Smooth muscle cell (in vitro differentiated cells): ENCODE results near the gene CD200R1. TPM values are rescaled to one million over a fixed set of nuclear protein-coding genes. Genes with fewer than 3 reads are reported as not detected.

Experiments used
- DNase-seq: peaks from one replicate; lab custom pipeline; 2025; ENCODE audit not compliant: unreplicated experiment; lab: John Stamatoyannopoulos, UW
- H2AFZ ChIP-seq: fragments of 200-600 bp; sonication (generic); 2 replicates; pipeline ENCODE4 v1.6.0; 2016; ENCODE audit warnings: antibody characterized with exemption, low read depth, mild to moderate bottlenecking
- H3F3A ChIP-seq: fragments of 200-600 bp; sonication (generic); 2 replicates; pipeline ENCODE4 v1.6.0; 2017; ENCODE audit warnings: antibody characterized with exemption, low read depth
- H3K27ac ChIP-seq: fragments of 200-600 bp; sonication (generic); 2 replicates; pipeline ENCODE4 v1.5.1; 2016; ENCODE audit warnings: low read depth, mild to moderate bottlenecking
- H3K27me3 ChIP-seq: fragments of 200-600 bp; sonication (generic); 2 replicates; pipeline ENCODE4 v1.6.1; 2016; ENCODE audit warnings: low read depth, mild to moderate bottlenecking
- H3K36me3 ChIP-seq: fragments of 200-600 bp; sonication (generic); 2 replicates; pipeline ENCODE4 v1.5.1; 2016; ENCODE audit warnings: low read depth
- H3K4me1 ChIP-seq: fragments of 200-600 bp; sonication (generic); 2 replicates; pipeline ENCODE4 v1.5.1; 2016; ENCODE audit warnings: low read depth
- H3K4me2 ChIP-seq: fragments of 200-600 bp; sonication (generic); 2 replicates; pipeline ENCODE4 v1.6.0; 2016; ENCODE audit warnings: mild to moderate bottlenecking
- H3K4me3 ChIP-seq: fragments of 200-600 bp; sonication (generic); 2 replicates; pipeline ENCODE4 v1.5.1; 2016; ENCODE audit warnings: mild to moderate bottlenecking
- H3K79me2 ChIP-seq: fragments of 200-600 bp; sonication (generic); 2 replicates; pipeline ENCODE4 v1.6.0; 2016; ENCODE audit warnings: low read depth, mild to moderate bottlenecking
- H3K9ac ChIP-seq: fragments of 200-600 bp; sonication (generic); 2 replicates; pipeline ENCODE4 v1.6.0; 2016; ENCODE audit warnings: low read depth
- H3K9me3 ChIP-seq: fragments of 200-600 bp; sonication (generic); replicated peaks from 2 replicates; pipeline ENCODE4 v1.5.1; 2016; ENCODE audit warnings: low read depth
- H4K20me1 ChIP-seq: fragments of 200-600 bp; sonication (generic); 2 replicates; pipeline ENCODE4 v1.6.0; 2016; ENCODE audit warnings: low read depth
- WGBS: methylation state at CpG from one replicate; pipeline ENCODE4 v1.1.7; 2016; ENCODE audit warnings: low lambda C conversion rate; 5-methylcytosine and 5-hydroxymethylcytosine counted together
- polyA plus RNA-seq: library from polyadenylated mRNA; unstranded; fragments of >200 nt; fragmentation: Nextera tagmentation; extraction: Ambion mirVana; gene quantifications from 2 replicates; pipeline ENCODE4 v1.2.1, GENCODE V29; 2016
- total RNA-seq: library from RNA; depleted of rRNA; stranded (reverse); fragments of >200 nt; gene quantifications from 2 replicates; pipeline ENCODE4 v1.2.3, GENCODE V29; 2014
- TF ChIP-seq, protein P1 (sequence below): fragments of 200-600 bp; sonication (generic); IDR thresholded peaks from 2 replicates; pipeline ENCODE4 v1.5.1; 2017; ENCODE audit warnings: borderline replicate concordance, mild to moderate bottlenecking, antibody characterized with exemption; ENCODE audit not compliant: insufficient read depth, poor library complexity, severe bottlenecking

Gene CD200R1
- total and polyA plus RNA-seq, 2 experiments from 2014 or later: 1.1 TPM; not detected in 1

DNA sequence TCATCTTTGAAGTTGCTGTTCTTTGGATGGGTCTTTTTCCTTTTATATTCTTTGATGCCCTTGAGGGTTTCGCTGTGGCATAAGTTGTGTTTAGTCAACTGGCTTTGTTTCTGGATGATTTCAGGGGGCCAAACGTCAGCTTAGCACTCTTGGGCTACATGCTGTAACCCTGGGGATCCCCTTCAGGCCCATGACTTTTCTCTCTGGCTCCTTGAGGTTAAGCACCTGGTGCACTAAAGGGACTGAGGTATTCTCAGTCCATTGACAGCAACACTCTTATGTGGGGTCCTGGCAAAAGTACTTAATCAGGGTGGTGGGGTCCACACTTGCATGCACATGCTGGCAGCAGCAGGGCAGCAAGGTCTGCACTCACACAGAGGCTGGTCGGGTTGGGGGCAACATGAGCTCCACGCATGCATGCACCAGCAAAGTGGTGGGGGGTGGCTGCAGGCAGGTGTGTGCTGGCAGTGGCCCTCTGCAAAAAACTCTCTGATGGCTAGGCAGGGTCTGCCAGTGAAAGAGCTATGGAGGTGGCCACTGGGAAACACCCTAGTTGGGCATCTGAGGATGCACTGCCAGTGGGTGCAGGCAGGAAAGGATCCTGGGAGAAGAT, 90.1 kb downstream of the CD200R1 start:
- DNase-seq: no peak

DNA sequence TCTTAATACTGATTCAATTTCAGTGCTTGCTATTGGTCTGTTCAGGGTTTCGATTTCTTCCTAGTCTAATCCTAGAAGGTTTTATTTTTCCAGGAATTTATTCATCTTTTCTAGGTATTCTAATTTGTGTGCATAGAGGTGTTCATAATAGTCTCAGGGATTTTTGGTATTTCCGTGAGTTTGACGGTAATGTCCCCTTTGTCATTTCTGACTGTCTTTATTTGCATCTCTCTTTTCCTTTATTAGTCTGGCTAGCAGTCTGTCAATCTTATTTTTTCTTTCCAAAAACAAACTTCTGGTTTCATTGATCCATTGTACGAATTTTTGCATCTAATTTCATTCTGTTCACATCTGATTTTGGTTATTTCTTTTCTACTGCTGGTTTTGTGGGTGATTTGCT, 93.0 kb downstream of the CD200R1 start:
- H3K4me3 ChIP-seq: no peak overlapping the region
- no peak overlapping the region for H3K9ac ChIP-seq
- no peaks in the 10 kb centered on the region for H3K4me1 ChIP-seq
- DNase-seq: no peak
- H3K27me3 ChIP-seq: no peaks in the 10 kb centered on the region
- H3K27ac ChIP-seq: no peak overlapping the region
- H3K36me3 ChIP-seq: no peaks in the 10 kb centered on the region
- no peaks in the 10 kb centered on the region for H3K79me2 ChIP-seq
- no peak overlapping the region for H3K4me2 ChIP-seq
- TF ChIP-seq, protein P1, sequence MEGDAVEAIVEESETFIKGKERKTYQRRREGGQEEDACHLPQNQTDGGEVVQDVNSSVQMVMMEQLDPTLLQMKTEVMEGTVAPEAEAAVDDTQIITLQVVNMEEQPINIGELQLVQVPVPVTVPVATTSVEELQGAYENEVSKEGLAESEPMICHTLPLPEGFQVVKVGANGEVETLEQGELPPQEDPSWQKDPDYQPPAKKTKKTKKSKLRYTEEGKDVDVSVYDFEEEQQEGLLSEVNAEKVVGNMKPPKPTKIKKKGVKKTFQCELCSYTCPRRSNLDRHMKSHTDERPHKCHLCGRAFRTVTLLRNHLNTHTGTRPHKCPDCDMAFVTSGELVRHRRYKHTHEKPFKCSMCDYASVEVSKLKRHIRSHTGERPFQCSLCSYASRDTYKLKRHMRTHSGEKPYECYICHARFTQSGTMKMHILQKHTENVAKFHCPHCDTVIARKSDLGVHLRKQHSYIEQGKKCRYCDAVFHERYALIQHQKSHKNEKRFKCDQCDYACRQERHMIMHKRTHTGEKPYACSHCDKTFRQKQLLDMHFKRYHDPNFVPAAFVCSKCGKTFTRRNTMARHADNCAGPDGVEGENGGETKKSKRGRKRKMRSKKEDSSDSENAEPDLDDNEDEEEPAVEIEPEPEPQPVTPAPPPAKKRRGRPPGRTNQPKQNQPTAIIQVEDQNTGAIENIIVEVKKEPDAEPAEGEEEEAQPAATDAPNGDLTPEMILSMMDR: no peak
- H3K9me3 ChIP-seq: no peaks in the 10 kb centered on the region
- no peak overlapping the region for H2AFZ ChIP-seq
- H4K20me1 ChIP-seq: no peaks in the 10 kb centered on the region
- no peaks in the 10 kb centered on the region for H3F3A ChIP-seq
- 92% methylated on average over 4 of the region's 4 CpGs for WGBS

More for the DNA sequence above, 90.1 kb downstream of the CD200R1 start:
- Histone ChIP-seq H2AFZ (no peak overlapping the region), H3F3A (no peaks in the 10 kb centered on the region), H3K36me3 (no peaks in the 10 kb centered on the region), H3K27me3 (no peaks in the 10 kb centered on the region), H3K27ac (no peak overlapping the region), H4K20me1 (no peaks in the 10 kb centered on the region), H3K9ac (no peak overlapping the region), H3K4me2 (no peak overlapping the region), H3K9me3 (no peaks in the 10 kb centered on the region), H3K4me3 (no peak overlapping the region), H3K4me1 (no peaks in the 10 kb centered on the region), H3K79me2 (no peaks in the 10 kb centered on the region)
- WGBS: 88% methylated on average over 4 of the region's 4 CpGs
- TF ChIP-seq, protein P1: no peak

DNA sequence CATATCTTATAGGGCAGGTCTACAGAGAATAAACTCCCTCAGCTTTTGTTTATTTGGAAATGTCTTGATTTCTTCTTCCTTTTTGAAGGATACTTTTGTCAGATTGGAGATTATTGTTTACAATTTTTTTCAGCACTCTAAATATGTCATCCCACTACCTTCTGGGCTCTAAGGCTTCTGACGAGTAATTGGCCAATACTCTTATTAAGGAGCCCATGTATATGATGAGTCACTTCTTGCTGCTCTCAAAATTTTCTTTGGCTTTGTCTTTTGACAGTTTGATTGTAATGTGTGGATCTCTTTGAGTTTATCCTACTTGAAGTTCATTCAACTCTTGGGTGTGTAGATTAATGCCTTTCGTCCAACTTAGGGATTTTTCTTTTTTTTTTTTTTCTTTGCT, 99.3 kb downstream of the CD200R1 start:
- Histone ChIP-seq H3K27me3 (no peaks in the 10 kb centered on the region), H3K4me1 (no peaks in the 10 kb centered on the region), H3K27ac (no peak overlapping the region), H3F3A (no peaks in the 10 kb centered on the region), H3K4me3 (no peak overlapping the region), H3K79me2 (no peaks in the 10 kb centered on the region), H3K4me2 (no peak overlapping the region), H2AFZ (no peak overlapping the region), H3K36me3 (no peaks in the 10 kb centered on the region), H3K9ac (no peak overlapping the region), H4K20me1 (no peaks in the 10 kb centered on the region), H3K9me3 (no peaks in the 10 kb centered on the region)
- DNase-seq: no peak
- 92% methylated on average over 2 of the region's 2 CpGs for WGBS
- TF ChIP-seq, protein P1: no peak

DNA sequence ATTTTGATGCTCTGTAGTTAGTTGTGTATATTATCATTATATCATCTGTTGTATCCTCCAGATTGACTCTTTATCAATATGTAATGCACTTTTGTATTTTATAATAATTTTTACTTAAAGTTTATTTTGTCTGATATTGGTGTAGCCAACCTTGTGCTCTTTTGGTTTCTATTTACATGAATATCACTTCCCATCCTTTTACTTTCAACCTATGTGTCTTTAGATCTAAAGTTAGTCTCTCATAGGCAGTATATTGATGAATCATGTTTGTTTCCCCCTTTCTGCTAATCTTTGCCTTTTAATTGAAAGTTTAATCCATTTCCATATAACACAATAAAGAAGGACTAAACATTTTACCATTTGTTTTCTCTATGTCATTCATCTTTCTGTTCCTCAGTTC, 100.2 kb downstream of the CD200R1 start:
- no peaks in the 10 kb centered on the region for H4K20me1 ChIP-seq
- no peaks in the 10 kb centered on the region for H3K4me1 ChIP-seq

More for the DNA sequence above, 100.2 kb downstream of the CD200R1 start:
- peaks cover under 1% of the 10 kb centered on the region for H3K36me3 ChIP-seq
- H3K79me2 ChIP-seq: no peaks in the 10 kb centered on the region
- H3K4me2 ChIP-seq: no peak overlapping the region
- H2AFZ ChIP-seq: no peak overlapping the region
- TF ChIP-seq, protein P1: no peak
- no peak for DNase-seq
- no peaks in the 10 kb centered on the region for H3K9me3 ChIP-seq
- no peaks in the 10 kb centered on the region for H3K27me3 ChIP-seq
- no peaks in the 10 kb centered on the region for H3F3A ChIP-seq
- H3K27ac ChIP-seq: no peak overlapping the region
- H3K9ac ChIP-seq: no peak overlapping the region
- no peak overlapping the region for H3K4me3 ChIP-seq
